Skin epidermis (tissue), 12 donors: ENCODE measurements around the gene BCL2L13.
"Not testable (repeated sequence)": the region's sequence is repeated elsewhere in the genome, so short reads cannot be mapped to it uniquely, and the experiment has no call there.

Source experiments
- H3K27ac ChIP-seq, 21 experiments: fragments of 200-600 bp; sonication (generic) in 11 of 21; one replicate each; pipeline ENCODE4 v1.5.0; 2020; ENCODE audit warnings: mild to moderate bottlenecking in 3 of 21, inconsistent platforms in 2 of 21, moderate library complexity in 2 of 21
- H3K4me3 ChIP-seq, 7 experiments: fragments of 200-600 bp; sonication (generic) in 2 of 7; one replicate each; pipeline ENCODE4 v1.5.0; 2020; ENCODE audit warnings: inconsistent platforms in 2 of 7, mild to moderate bottlenecking in 2 of 7, moderate library complexity in 1 of 7

BCL2L13 gene

GRCh38 chr22:17678817-17679385, 40.3 kb downstream of the BCL2L13 start:
- Histone ChIP-seq H3K4me3 (no peak overlapping the region), H3K27ac (no peak overlapping the region)

GRCh38 chr22:17684245-17684644, 45.7 kb downstream of the BCL2L13 start:
- H3K27ac ChIP-seq = no peak overlapping the region
- no peak overlapping the region for H3K4me3 ChIP-seq

- H3K4me3 ChIP-seq = no peak overlapping the region
- H3K27ac ChIP-seq = no peak overlapping the region
Observed at GRCh38 chr22:17692841-17693240, 54.3 kb downstream of the BCL2L13 start.

- H3K4me3 ChIP-seq = no peak overlapping the region
Observed at GRCh38 chr22:17694193-17694592, 55.6 kb downstream of the BCL2L13 start.

GRCh38 chr22:17694752-17695151, 56.2 kb downstream of the BCL2L13 start:
- H3K27ac ChIP-seq = no peak overlapping the region
- H3K4me3 ChIP-seq = no peak overlapping the region

More at GRCh38 chr22:17694193-17694592, 55.6 kb downstream of the BCL2L13 start:
- H3K27ac ChIP-seq = no peak overlapping the region

GRCh38 chr22:17695986-17696385, 57.4 kb downstream of the BCL2L13 start:
- Histone ChIP-seq H3K4me3 (no peak overlapping the region), H3K27ac (no peak overlapping the region)

GRCh38 chr22:17697196-17697595, 58.6 kb downstream of the BCL2L13 start:
- H3K27ac ChIP-seq, H3K4me3 ChIP-seq: not testable (repeated sequence)

GRCh38 chr22:17698276-17698675, 59.7 kb downstream of the BCL2L13 start:
- not testable (repeated sequence) for H3K4me3 ChIP-seq, H3K27ac ChIP-seq

GRCh38 chr22:17698948-17699347, 60.4 kb downstream of the BCL2L13 start:
- Histone ChIP-seq H3K27ac (no peak overlapping the region), H3K4me3 (no peak overlapping the region)

GRCh38 chr22:17699696-17700340, 61.3 kb downstream of the BCL2L13 start:
- Histone ChIP-seq H3K27ac (no peak overlapping the region), H3K4me3 (no peak overlapping the region)

GRCh38 chr22:17700778-17701177, 62.2 kb downstream of the BCL2L13 start:
- no peak overlapping the region for H3K4me3 ChIP-seq
- no peak overlapping the region for H3K27ac ChIP-seq

- no peak overlapping the region for H3K4me3 ChIP-seq
Observed at GRCh38 chr22:17703811-17704210, 65.3 kb downstream of the BCL2L13 start.

GRCh38 chr22:17705546-17705945, 67.0 kb downstream of the BCL2L13 start:
- H3K27ac ChIP-seq = peak overlapping the region in 14 of 21 experiments; percentile 23 to 81 (median 70)
- no peak overlapping the region for H3K4me3 ChIP-seq

More at GRCh38 chr22:17703811-17704210, 65.3 kb downstream of the BCL2L13 start:
- no peak overlapping the region for H3K27ac ChIP-seq

- Histone ChIP-seq H3K4me3 (peak overlapping the region in 5 of 7 experiments; percentile 0 to 28 (median 13)), H3K27ac (peak overlapping the region in 19 of 21 experiments; percentile 27 to 81 (median 69))
Observed at GRCh38 chr22:17705951-17706900, 67.7 kb downstream of the BCL2L13 start.

GRCh38 chr22:17706947-17707346, 68.4 kb downstream of the BCL2L13 start:
- Histone ChIP-seq H3K4me3 (peak overlapping the region in 5 of 7 experiments; percentile 0 to 28 (median 13)), H3K27ac (peak overlapping the region in 17 of 21 experiments; percentile 27 to 81 (median 71))

GRCh38 chr22:17707526-17707925, 69.0 kb downstream of the BCL2L13 start:
- peak overlapping the region in 15 of 21 experiments; percentile 27 to 81 (median 71) for H3K27ac ChIP-seq
- no peak overlapping the region for H3K4me3 ChIP-seq

- Histone ChIP-seq H3K27ac (no peak overlapping the region), H3K4me3 (no peak overlapping the region)
Observed at GRCh38 chr22:17710023-17710422, 71.5 kb downstream of the BCL2L13 start.

GRCh38 chr22:17712441-17712840, 73.9 kb downstream of the BCL2L13 start:
- Histone ChIP-seq H3K4me3 (no peak overlapping the region), H3K27ac (no peak overlapping the region)

- Histone ChIP-seq H3K27ac (no peak overlapping the region), H3K4me3 (no peak overlapping the region)
Observed at GRCh38 chr22:17716529-17716928, 78.0 kb downstream of the BCL2L13 start.

- no peak overlapping the region for H3K4me3 ChIP-seq
- H3K27ac ChIP-seq = no peak overlapping the region
Observed at GRCh38 chr22:17717708-17718107, 79.2 kb downstream of the BCL2L13 start.
